Transverse colon (tissue), 4 donors: Measurements from ENCODE around the gene SMYD1. TPM values are rescaled to one million over a fixed set of nuclear protein-coding genes. Genes with fewer than 3 reads are reported as not detected.

Source experiments
- DNase-seq: peaks from one replicate; pipeline ENCODE4 v3.0.0-alpha.2; 2019
- H3K27ac ChIP-seq, 4 donors: fragments of 200-600 bp; sonication (generic); 2 replicates each; pipeline ENCODE4 v1.5.1; 2016 to 2018; ENCODE audit warnings: inconsistent platforms in 4 of 4
- H3K27me3 ChIP-seq: fragments of 200-600 bp; sonication (generic); 2 replicates; pipeline ENCODE4 v1.5.1; 2017; ENCODE audit warnings: inconsistent platforms
- H3K36me3 ChIP-seq, 4 donors: fragments of 200-600 bp; sonication (generic); 2 replicates each; pipeline ENCODE4 v1.5.1; 2017 to 2019; ENCODE audit warnings: inconsistent platforms in 4 of 4
- H3K4me1 ChIP-seq, 4 donors: fragments of 200-600 bp; sonication (generic); 2 replicates each; pipeline ENCODE4 v1.5.1; 2017 to 2020; ENCODE audit warnings: inconsistent platforms in 4 of 4
- H3K4me3 ChIP-seq, 4 donors: fragments of 200-600 bp; sonication (generic); 1 replicate in 1 of 4; 2 replicates in 3 of 4; pipeline versions ENCODE4 v1.5.1 to v1.6.1; 2017 to 2019; ENCODE audit warnings: inconsistent platforms in 4 of 4
- H3K9me3 ChIP-seq, 2 donors: fragments of 200-600 bp; sonication (generic); 2 replicates each; pipeline ENCODE4 v1.5.1; 2017 to 2019; ENCODE audit warnings: inconsistent platforms in 2 of 2
- CTCF ChIP-seq, 5 experiments: fragments of 200-600 bp in 3 of 5; fragments of 450-650 bp in 2 of 5; sonication (generic) in 3 of 5; IDR thresholded peaks; 1 replicate in 2 of 5; 2 replicates in 3 of 5; pipeline ENCODE4 v1.5.1; 2016 to 2017; ENCODE audit warnings: antibody characterized with exemption in 5 of 5, inconsistent platforms in 3 of 5, mild to moderate bottlenecking in 2 of 5, moderate library complexity in 1 of 5
- EP300 ChIP-seq: sonication (generic); formaldehyde crosslinking; IDR thresholded peaks from one replicate; pipeline ENCODE4 v1.6.1; 2017; ENCODE audit warnings: antibody characterized with exemption, low read depth
- POLR2A ChIP-seq: fragments of 450-650 bp; IDR thresholded peaks from one replicate; pipeline ENCODE4 v1.6.1; 2016; ENCODE audit warnings: antibody characterized with exemption, mild to moderate bottlenecking, moderate library complexity
- POLR2AphosphoS5 ChIP-seq, 3 donors: sonication (generic); formaldehyde crosslinking; IDR thresholded peaks; one replicate each; pipeline ENCODE4 v1.6.1; 2016; ENCODE audit warnings: antibody characterized with exemption in 3 of 3
- WGBS, 2 donors: methylation state at CpG; one replicate each; pipeline ENCODE4 v1.1.5; 2018; ENCODE audit warnings: low coverage in 1 of 2; 5-methylcytosine and 5-hydroxymethylcytosine counted together
- in situ Hi-C, 4 donors: fragments of 200-750 bp; cut with MboI; loops; one replicate each; pipeline versions ENCODE4 v1.15.0 to v1.15.1; 2017; ENCODE audit warnings: low sequenced_read_pairs in 3 of 4, low pct_ligation_motif_present in 1 of 4, low pct_unique_long_range_greater_than_20kb in 1 of 4
- intact Hi-C: fragments of 100-400 bp; cut with DNase I; formaldehyde crosslinking; loops from one replicate; pipeline ENCODE4 v1.15.1; 2023; ENCODE audit warnings: low total_unique reads
- total RNA-seq, 4 donors: library from RNA; depleted of rRNA; stranded (reverse); fragments of >200 nt; gene quantifications; one replicate each; pipeline ENCODE4 v1.1.0, GENCODE V29; 2016

Gene SMYD1
- total RNA-seq, 4 donors from 2014 or later = 1.6 to 48.6 (median 3.2) TPM

- peak; percentile 60 for DNase-seq
- 53 to 71% methylated on average over 1 to 9 of the region's 9 CpGs for WGBS, 2 donors
- intact Hi-C loops (no loop called here), in situ Hi-C loops (no loop called here)
- Histone ChIP-seq H3K4me3 (no peak overlapping the region), H3K27ac (peak overlapping the region; percentile 77 to 87 (median 86)), H3K27me3 (no peaks in the 10 kb centered on the region), H3K36me3 (no peaks in the 10 kb centered on the region), H3K9me3 (no peaks in the 10 kb centered on the region), H3K4me1 (peaks cover 14 to 36% (median 24%) of the 10 kb centered on the region in 4 donors)
- TF ChIP-seq EP300 = no peak
- peak in 2 of 3 donors; percentile 5 to 50 for TF ChIP-seq POLR2AphosphoS5 (IDR thresholded peaks at IDR 0.05)
- no peak for TF ChIP-seq POLR2A
- TF ChIP-seq CTCF (IDR thresholded peaks at IDR 0.05) = peak in 2 of 5 experiments; percentile 11 to 39
Measured at GRCh38 chr2:88131201-88131998, 63.8 kb downstream of the SMYD1 start.

- intact Hi-C loops (no loop called here), in situ Hi-C loops (no loop called here)
- no peaks in the 10 kb centered on the region for H3K36me3 ChIP-seq
- H3K27me3 ChIP-seq = no peaks in the 10 kb centered on the region
- H3K9me3 ChIP-seq = no peaks in the 10 kb centered on the region
- WGBS, 2 donors = 56 to 70% methylated on average over 2 to 3 of the region's 3 CpGs
- H3K27ac ChIP-seq = peak overlapping the region; percentile 77 to 87 (median 86)
- H3K4me1 ChIP-seq = peaks cover 14 to 36% (median 24%) of the 10 kb centered on the region in 4 donors
- H3K4me3 ChIP-seq = no peak overlapping the region
- TF ChIP-seq POLR2A = no peak
- no peak for TF ChIP-seq CTCF (IDR thresholded peaks at IDR 0.05)
- no peak for TF ChIP-seq EP300
- TF ChIP-seq POLR2AphosphoS5 (IDR thresholded peaks at IDR 0.05) = no peak
- no peak for DNase-seq
Measured at GRCh38 chr2:88131999-88132368, 64.4 kb downstream of the SMYD1 start.

GRCh38 chr2:88133875-88134274 lies 66.2 kb downstream of the SMYD1 start:
- in situ Hi-C loops = no loop called here
- Histone ChIP-seq H3K4me3 (no peak overlapping the region), H3K27me3 (no peaks in the 10 kb centered on the region), H3K36me3 (no peaks in the 10 kb centered on the region), H3K4me1 (peaks cover 13 to 32% (median 17%) of the 10 kb centered on the region in 4 donors), H3K27ac (no peak overlapping the region), H3K9me3 (no peaks in the 10 kb centered on the region)
- intact Hi-C loops = no loop called here
- DNase-seq = no peak
- WGBS, 2 donors = 62 to 66% methylated on average over 3 of the region's 3 CpGs
- TF ChIP-seq CTCF (IDR thresholded peaks at IDR 0.05) = no peak
- TF ChIP-seq POLR2A = no peak
- no peak for TF ChIP-seq POLR2AphosphoS5 (IDR thresholded peaks at IDR 0.05)
- TF ChIP-seq EP300 = no peak

GRCh38 chr2:88136817-88137216 lies 69.2 kb downstream of the SMYD1 start:
- no peak overlapping the region for H3K27ac ChIP-seq
- intact Hi-C loops (no loop called here), in situ Hi-C loops (no loop called here)
- no peaks in the 10 kb centered on the region for H3K27me3 ChIP-seq
- WGBS, 2 donors = 69 to 100% methylated on average over 1 to 4 of the region's 4 CpGs
- peaks cover 0 to 14% (median 2%) of the 10 kb centered on the region in 4 donors for H3K4me1 ChIP-seq
- H3K4me3 ChIP-seq = no peak overlapping the region
- no peaks in the 10 kb centered on the region for H3K36me3 ChIP-seq
- TF ChIP-seq EP300 (no peak), CTCF (IDR thresholded peaks at IDR 0.05) (no peak), POLR2A (no peak), POLR2AphosphoS5 (IDR thresholded peaks at IDR 0.05) (no peak)
- no peak for DNase-seq
- H3K9me3 ChIP-seq = no peaks in the 10 kb centered on the region
